ENCODE results near the gene DYRK3. TPM values are rescaled to one million over a fixed set of nuclear protein-coding genes. Genes with fewer than 3 reads are reported as not detected.

The DYRK3 gene
- total RNA-seq, 4 donors from 2014 or later = 0.67 to 3.3 (median 0.85) TPM; not detected in 1

GRCh38 chr1:206646504-206646903 lies 11.2 kb downstream of the DYRK3 start:
- Histone ChIP-seq H3K27ac (no peak overlapping the region), H3K4me3 (no peak overlapping the region), H3K27me3 (no peaks in the 10 kb centered on the region), H3K9me3 (no peaks in the 10 kb centered on the region), H3K4me1 (no peaks in the 10 kb centered on the region), H3K36me3 (peaks cover 0 to 6% (median 0%) of the 10 kb centered on the region in 3 donors)
- no peak for DNase-seq
- TF ChIP-seq POLR2A (IDR thresholded peaks at IDR 0.05) (no peak), CTCF (IDR thresholded peaks at IDR 0.05) (no peak)

GRCh38 chr1:206647224-206647623 lies 11.9 kb downstream of the DYRK3 start:
- Histone ChIP-seq H3K4me3 (no peak overlapping the region), H3K4me1 (no peaks in the 10 kb centered on the region), H3K9me3 (no peaks in the 10 kb centered on the region), H3K36me3 (peaks cover 0 to 6% (median 0%) of the 10 kb centered on the region in 3 donors), H3K27ac (no peak overlapping the region), H3K27me3 (no peaks in the 10 kb centered on the region)
- no peak for DNase-seq
- TF ChIP-seq CTCF (IDR thresholded peaks at IDR 0.05) (no peak), POLR2A (IDR thresholded peaks at IDR 0.05) (no peak)

GRCh38 chr1:206649261-206649921 lies 14.1 kb downstream of the DYRK3 start:
- TF ChIP-seq POLR2A (IDR thresholded peaks at IDR 0.05) (no peak), CTCF (IDR thresholded peaks at IDR 0.05) (no peak)
- H3K27me3 ChIP-seq = no peaks in the 10 kb centered on the region
- no peak overlapping the region for H3K4me3 ChIP-seq
- H3K36me3 ChIP-seq = peaks cover 0 to 6% (median 0%) of the 10 kb centered on the region in 3 donors
- no peak for DNase-seq
- no peak overlapping the region for H3K27ac ChIP-seq
- H3K9me3 ChIP-seq = no peaks in the 10 kb centered on the region
- H3K4me1 ChIP-seq = no peaks in the 10 kb centered on the region

DNA sequence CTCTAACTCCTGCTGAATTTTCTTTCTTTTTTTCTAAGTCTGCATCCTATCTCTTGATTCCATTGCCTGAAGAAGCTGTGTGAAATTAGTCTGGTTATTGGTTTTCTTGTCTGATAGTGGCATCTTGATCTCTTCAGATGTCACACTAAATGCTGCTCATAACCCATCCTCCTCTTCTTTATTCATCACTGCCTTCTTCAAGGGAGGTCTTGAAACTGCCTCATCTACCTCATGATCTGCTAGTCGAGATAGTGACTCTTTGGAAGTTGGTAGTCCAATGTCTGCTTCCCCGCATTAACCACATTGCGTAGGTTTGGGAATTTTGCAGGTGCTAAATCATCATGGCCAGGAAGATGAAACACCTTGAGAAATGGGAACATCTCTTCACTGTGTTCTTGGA lies 15.7 kb downstream of the DYRK3 start:
- no peaks in the 10 kb centered on the region for H3K4me1 ChIP-seq
- no peak overlapping the region for H3K27ac ChIP-seq
- H3K9me3 ChIP-seq = no peaks in the 10 kb centered on the region
- DNase-seq = no peak
- no peak overlapping the region for H3K4me3 ChIP-seq
- no peaks in the 10 kb centered on the region for H3K27me3 ChIP-seq
- TF ChIP-seq POLR2A (IDR thresholded peaks at IDR 0.05) = no peak
- no peak for TF ChIP-seq CTCF (IDR thresholded peaks at IDR 0.05)
- peaks cover 0 to 6% (median 0%) of the 10 kb centered on the region in 3 donors for H3K36me3 ChIP-seq

- Histone ChIP-seq H3K4me1 (no peaks in the 10 kb centered on the region), H3K9me3 (no peaks in the 10 kb centered on the region), H3K27me3 (no peaks in the 10 kb centered on the region), H3K4me3 (no peak overlapping the region), H3K36me3 (peaks cover 0 to 6% (median 0%) of the 10 kb centered on the region in 3 donors), H3K27ac (no peak overlapping the region)
- TF ChIP-seq CTCF (IDR thresholded peaks at IDR 0.05) (no peak), POLR2A (IDR thresholded peaks at IDR 0.05) (no peak)
- DNase-seq = no peak
These were observed 16.9 kb downstream of the DYRK3 start for GRCh38 chr1:206651958-206652890.
